CD14-positive monocyte (primary cell): Measurements from ENCODE around the gene LPCAT4. TPM values are rescaled to one million over a fixed set of nuclear protein-coding genes. Genes with fewer than 3 reads are reported as not detected.
"Not testable (repeated sequence)": the region's sequence is repeated elsewhere in the genome, so short reads cannot be mapped to it uniquely, and the experiment has no call there.

Experiments
- DNase-seq, 3 donors: peaks; one replicate each; pipeline ENCODE4 v3.0.0-alpha.2; 2011 to 2022
- H2AFZ ChIP-seq: 2 replicates; pipeline ENCODE4 v1.6.0; 2012; ENCODE audit warnings: mild to moderate bottlenecking, low read depth, low read length, inconsistent platforms; ENCODE audit not compliant: insufficient read depth, poor library complexity, severe bottlenecking
- H3K27ac ChIP-seq, 2 donors: 1 replicate in 1 of 2; 2 replicates in 1 of 2; pipeline ENCODE4 v1.5.1; 2012 to 2013; ENCODE audit warnings: low read length in 2 of 2, control low read depth in 1 of 2, inconsistent platforms in 1 of 2, low read depth in 1 of 2, mild to moderate bottlenecking in 1 of 2
- H3K27me3 ChIP-seq, 2 donors: one replicate each; pipeline versions ENCODE4 v1.6.0 to v1.6.1; 2011 to 2013; ENCODE audit warnings: low read length in 2 of 2; ENCODE audit not compliant: control insufficient read depth in 2 of 2, insufficient read depth in 2 of 2
- H3K36me3 ChIP-seq, 2 donors: replicated peaks in 1 of 2; 1 replicate in 1 of 2; 2 replicates in 1 of 2; pipeline versions ENCODE4 v1.5.1 to v1.6.1; 2012 to 2013; ENCODE audit warnings: low read length in 2 of 2, control low read depth in 1 of 2, inconsistent platforms in 1 of 2, mild to moderate bottlenecking in 1 of 2; ENCODE audit not compliant: insufficient read depth in 2 of 2, control insufficient read depth in 1 of 2
- H3K4me1 ChIP-seq, 2 donors: 1 replicate in 1 of 2; 2 replicates in 1 of 2; pipeline versions ENCODE4 v1.5.1 to v1.6.1; 2012 to 2013; ENCODE audit warnings: low read length in 2 of 2, control low read depth in 1 of 2, inconsistent platforms in 1 of 2, mild to moderate bottlenecking in 1 of 2, moderate library complexity in 1 of 2; ENCODE audit not compliant: insufficient read depth in 2 of 2, control insufficient read depth in 1 of 2
- H3K4me2 ChIP-seq: replicated peaks from 2 replicates; pipeline ENCODE3; 2012; ENCODE audit warnings: low read length, moderate library complexity, mild to moderate bottlenecking; ENCODE audit not compliant: poor library complexity, severe bottlenecking; ENCODE audit errors: extremely low read depth
- H3K4me3 ChIP-seq, 3 experiments: fragments of 200-600 bp in 1 of 3; sonication (generic) in 1 of 3; replicated peaks in 1 of 3; 1 replicate in 2 of 3; 2 replicates in 1 of 3; pipeline ENCODE4 v1.5.1; 2011 to 2013; ENCODE audit warnings: low read length in 3 of 3, mild to moderate bottlenecking in 3 of 3, control low read depth in 2 of 3, low read depth in 2 of 3, inconsistent platforms in 1 of 3, moderate library complexity in 1 of 3
- H3K79me2 ChIP-seq: 2 replicates; pipeline ENCODE4 v1.6.0; 2012; ENCODE audit warnings: mild to moderate bottlenecking, control low read depth, inconsistent platforms, low read length, moderate library complexity; ENCODE audit not compliant: insufficient read depth
- H3K9ac ChIP-seq: 2 replicates; pipeline ENCODE4 v1.6.0; 2017; ENCODE audit warnings: low read length, mild to moderate bottlenecking; ENCODE audit not compliant: insufficient read depth, poor library complexity, severe bottlenecking
- H3K9me3 ChIP-seq, 2 donors: replicated peaks in 1 of 2; 1 replicate in 1 of 2; 2 replicates in 1 of 2; pipeline versions ENCODE4 v1.5.1 to v1.6.1; 2012 to 2013; ENCODE audit warnings: low read length in 2 of 2, control low read depth in 1 of 2; ENCODE audit not compliant: control insufficient read depth in 1 of 2, insufficient read depth in 1 of 2
- H4K20me1 ChIP-seq: 2 replicates; pipeline ENCODE4 v1.6.0; 2012; ENCODE audit warnings: mild to moderate bottlenecking, low read length, control low read depth, moderate library complexity; ENCODE audit not compliant: insufficient read depth
- H3K27ac Mint-ChIP-seq, 7 donors: one replicate each; pipeline ENCODE4 v1.8.0; 2020; ENCODE audit warnings: mild to moderate bottlenecking in 7 of 7, mixed read lengths in 7 of 7, moderate library complexity in 6 of 7, inconsistent platforms in 2 of 7
- H3K27me3 Mint-ChIP-seq, 3 donors: one replicate each; pipeline ENCODE4 v1.8.0; 2021 to 2022; ENCODE audit warnings: low read depth in 3 of 3, mild to moderate bottlenecking in 3 of 3, mixed read lengths in 3 of 3, moderate library complexity in 3 of 3, inconsistent platforms in 1 of 3
- H3K36me3 Mint-ChIP-seq, 2 donors: one replicate each; pipeline ENCODE4 v1.8.0; 2020; ENCODE audit warnings: mixed read lengths in 2 of 2, inconsistent platforms in 1 of 2, mild to moderate bottlenecking in 1 of 2
- H3K4me1 Mint-ChIP-seq: one replicate; pipeline ENCODE4 v1.8.0; 2020; ENCODE audit warnings: mild to moderate bottlenecking, mixed read lengths
- H3K4me3 Mint-ChIP-seq, 2 donors: one replicate each; pipeline ENCODE4 v1.8.0; 2020; ENCODE audit warnings: mild to moderate bottlenecking in 2 of 2, mixed read lengths in 2 of 2, moderate library complexity in 1 of 2
- H3K9me3 Mint-ChIP-seq, 7 donors: one replicate each; pipeline ENCODE4 v1.8.0; 2020 to 2022; ENCODE audit warnings: mixed read lengths in 7 of 7, mild to moderate bottlenecking in 6 of 7, moderate library complexity in 6 of 7, inconsistent platforms in 2 of 7
- WGBS: methylation state at CpG from one replicate; pipeline ENCODE4 v1.1.5; 2013; ENCODE audit warnings: missing lambda C conversion rate; ENCODE audit not compliant: insufficient coverage; 5-methylcytosine and 5-hydroxymethylcytosine counted together
- intact Hi-C, 2 donors: fragments of 100-400 bp; cut with micrococcal nuclease; formaldehyde crosslinking; loops; one replicate each; pipeline versions ENCODE4 v1.15.0 to v1.15.1; 2023
- polyA plus RNA-seq, 3 donors: library from polyadenylated mRNA; depleted of rRNA in 1 of 3; unstranded in 2 of 3; stranded (reverse) in 1 of 3; fragments of 300-500 nt in 2 of 3; fragments of >200 nt in 1 of 3; fragmentation: Illumina TruSeq in 2 of 3; gene quantifications; 1 replicate in 2 of 3; 2 replicates in 1 of 3; pipeline ENCODE4 v1.2.3, GENCODE V29; 2012 to 2021
- TF ChIP-seq, protein P1 (sequence below): fragments of 200-600 bp; IDR thresholded peaks from one replicate; pipeline ENCODE4 v1.8.0; 2022; ENCODE audit warnings: antibody characterized with exemption, mild to moderate bottlenecking

LPCAT4 gene
- polyA plus RNA-seq, 3 donors: 3.3 to 39.5 (median 4.2) TPM

DNA sequence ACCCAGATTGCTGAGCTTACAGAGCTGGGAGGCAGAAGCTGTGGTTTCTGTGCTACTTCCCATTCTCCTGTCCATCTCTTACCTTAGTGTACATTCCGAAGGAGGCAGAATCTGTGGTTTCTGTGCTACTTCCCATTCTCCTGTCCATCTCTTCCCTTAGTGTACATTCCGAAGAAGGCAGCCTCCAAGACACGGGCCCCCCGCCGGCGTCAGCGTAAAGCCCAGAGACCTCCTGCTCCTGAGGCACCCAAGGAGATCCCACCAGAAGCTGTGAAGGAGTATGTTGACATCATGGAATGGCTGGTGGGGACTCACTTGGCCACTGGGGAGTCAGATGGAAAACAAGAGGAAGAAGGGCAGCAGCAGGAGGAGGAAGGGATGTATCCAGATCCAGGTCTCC is 12.7 kb downstream of the LPCAT4 start:
- Histone ChIP-seq H3K27me3 (no peaks in the 10 kb centered on the region), H2AFZ (no peak overlapping the region), H3K4me2 (no peak overlapping the region), H4K20me1 (no peaks in the 10 kb centered on the region), H3K27ac (no peak overlapping the region), H3K79me2 (no peaks in the 10 kb centered on the region), H3K4me1 (no peaks in the 10 kb centered on the region), H3K9ac (no peak overlapping the region), H3K4me3 (no peak overlapping the region), H3K9me3 (no peaks in the 10 kb centered on the region), H3K36me3 (peaks cover 7 to 20% of the 10 kb centered on the region in 2 donors)
- Mint-ChIP-seq H3K9me3 (peaks cover 0 to 2% (median 0%) of the 10 kb centered on the region in 7 donors), H3K27ac (peak overlapping the region in 1 of 7 donors; percentile 50), H3K36me3 (peaks cover 14 to 17% of the 10 kb centered on the region in 2 donors), H3K4me1 (no peaks in the 10 kb centered on the region), H3K4me3 (no peak overlapping the region), H3K27me3 (peaks cover 0 to 2% (median 0%) of the 10 kb centered on the region in 3 donors)
- TF ChIP-seq, protein P1, sequence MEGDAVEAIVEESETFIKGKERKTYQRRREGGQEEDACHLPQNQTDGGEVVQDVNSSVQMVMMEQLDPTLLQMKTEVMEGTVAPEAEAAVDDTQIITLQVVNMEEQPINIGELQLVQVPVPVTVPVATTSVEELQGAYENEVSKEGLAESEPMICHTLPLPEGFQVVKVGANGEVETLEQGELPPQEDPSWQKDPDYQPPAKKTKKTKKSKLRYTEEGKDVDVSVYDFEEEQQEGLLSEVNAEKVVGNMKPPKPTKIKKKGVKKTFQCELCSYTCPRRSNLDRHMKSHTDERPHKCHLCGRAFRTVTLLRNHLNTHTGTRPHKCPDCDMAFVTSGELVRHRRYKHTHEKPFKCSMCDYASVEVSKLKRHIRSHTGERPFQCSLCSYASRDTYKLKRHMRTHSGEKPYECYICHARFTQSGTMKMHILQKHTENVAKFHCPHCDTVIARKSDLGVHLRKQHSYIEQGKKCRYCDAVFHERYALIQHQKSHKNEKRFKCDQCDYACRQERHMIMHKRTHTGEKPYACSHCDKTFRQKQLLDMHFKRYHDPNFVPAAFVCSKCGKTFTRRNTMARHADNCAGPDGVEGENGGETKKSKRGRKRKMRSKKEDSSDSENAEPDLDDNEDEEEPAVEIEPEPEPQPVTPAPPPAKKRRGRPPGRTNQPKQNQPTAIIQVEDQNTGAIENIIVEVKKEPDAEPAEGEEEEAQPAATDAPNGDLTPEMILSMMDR: no peak
- intact Hi-C loops: no loop called here
- WGBS: no CpG with 5 or more reads among the region's 7 CpGs
- DNase-seq: no peak

DNA sequence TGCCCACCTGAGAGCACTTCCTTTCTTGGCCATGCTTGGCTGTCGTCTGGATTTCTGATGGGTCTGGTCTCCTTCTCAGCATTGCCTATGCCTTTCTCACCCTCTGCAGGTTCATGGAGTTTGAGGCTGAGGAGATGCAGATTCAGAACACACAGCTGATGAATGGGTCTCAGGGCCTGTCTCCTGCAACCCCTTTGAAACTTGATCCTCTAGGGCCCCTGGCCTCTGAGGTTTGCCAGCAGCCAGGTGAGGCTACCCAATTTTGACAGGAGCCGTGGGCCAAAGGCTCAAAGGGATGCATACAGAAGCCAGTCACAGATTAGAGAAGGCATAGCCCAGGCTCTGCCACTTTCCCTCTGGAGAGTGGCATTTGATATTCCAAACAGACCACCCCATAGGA is 13.4 kb downstream of the LPCAT4 start:
- TF ChIP-seq, protein P1: no peak
- 100% methylated on average over 1 of the region's 2 CpGs for WGBS
- Histone ChIP-seq H3K36me3 (peaks cover 5 to 15% of the 10 kb centered on the region in 2 donors), H2AFZ (no peak overlapping the region), H3K27me3 (no peaks in the 10 kb centered on the region), H3K9ac (no peak overlapping the region), H3K27ac (no peak overlapping the region), H3K4me1 (no peaks in the 10 kb centered on the region), H3K79me2 (no peaks in the 10 kb centered on the region), H3K9me3 (no peaks in the 10 kb centered on the region), H4K20me1 (no peaks in the 10 kb centered on the region), H3K4me3 (no peak overlapping the region), H3K4me2 (no peak overlapping the region)
- peaks cover 0 to 2% (median 0%) of the 10 kb centered on the region in 3 donors for H3K27me3 Mint-ChIP-seq
- DNase-seq: no peak
- no peak overlapping the region for H3K27ac Mint-ChIP-seq
- H3K4me3 Mint-ChIP-seq: no peak overlapping the region
- no peaks in the 10 kb centered on the region for H3K4me1 Mint-ChIP-seq
- peaks cover 9 to 12% of the 10 kb centered on the region in 2 donors for H3K36me3 Mint-ChIP-seq
- peaks cover 0 to 2% (median 0%) of the 10 kb centered on the region in 7 donors for H3K9me3 Mint-ChIP-seq
- intact Hi-C loops: no loop called here

DNA sequence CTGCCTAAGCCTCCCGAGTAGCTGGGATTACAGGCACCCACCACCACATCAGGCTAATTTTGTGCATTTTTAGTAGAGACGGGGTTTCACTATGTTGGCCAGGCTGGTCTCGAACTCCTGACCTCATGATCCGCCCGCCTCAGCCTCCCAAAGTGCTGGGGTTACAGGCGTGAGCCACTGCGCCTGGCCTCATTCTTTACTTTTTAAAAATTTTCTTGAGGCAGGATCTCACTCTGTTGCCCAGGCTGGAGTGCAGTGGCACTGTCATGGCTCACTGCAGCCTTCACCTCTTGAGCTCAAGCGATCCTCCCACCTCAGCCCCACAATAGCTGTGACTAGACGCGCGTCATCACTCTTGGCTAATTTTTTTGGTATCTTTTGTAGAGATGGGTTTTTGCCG is 14.0 kb downstream of the LPCAT4 start:
- H3K27me3 Mint-ChIP-seq, H3K27ac Mint-ChIP-seq, H4K20me1 ChIP-seq, H3K4me3 Mint-ChIP-seq, H3K4me1 ChIP-seq, H3K9me3 Mint-ChIP-seq, DNase-seq, H3K36me3 Mint-ChIP-seq, H3K36me3 ChIP-seq, H3K4me3 ChIP-seq, H3K9me3 ChIP-seq, H3K79me2 ChIP-seq, H3K27ac ChIP-seq, intact Hi-C loops, H3K4me2 ChIP-seq, H2AFZ ChIP-seq, H3K27me3 ChIP-seq, H3K4me1 Mint-ChIP-seq, H3K9ac ChIP-seq: not testable (repeated sequence)
- 100% methylated on average over 4 of the region's 12 CpGs for WGBS
